ENCODE measurements around the gene HOMER2.

DNA sequence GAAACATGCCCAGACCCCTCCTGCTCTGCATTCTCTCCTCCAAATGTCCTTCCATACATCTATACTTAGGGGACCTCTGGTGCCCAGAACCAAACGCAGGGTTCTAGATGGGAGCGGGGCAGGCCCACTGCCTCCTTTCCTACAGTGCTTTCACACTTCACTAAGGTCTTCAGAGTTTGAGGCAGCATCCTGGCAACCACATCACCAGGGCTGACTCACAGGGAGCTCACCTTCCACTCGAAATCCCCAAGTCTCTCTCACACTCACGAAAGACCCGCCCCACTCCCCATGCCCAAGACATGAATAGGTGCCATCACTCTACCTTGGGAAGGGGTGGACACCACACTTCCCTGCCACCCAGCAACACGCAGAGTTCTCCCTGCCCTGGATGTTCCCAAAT is 18.9 kb downstream of the HOMER2 start:
- TF ChIP-seq, protein P1, sequence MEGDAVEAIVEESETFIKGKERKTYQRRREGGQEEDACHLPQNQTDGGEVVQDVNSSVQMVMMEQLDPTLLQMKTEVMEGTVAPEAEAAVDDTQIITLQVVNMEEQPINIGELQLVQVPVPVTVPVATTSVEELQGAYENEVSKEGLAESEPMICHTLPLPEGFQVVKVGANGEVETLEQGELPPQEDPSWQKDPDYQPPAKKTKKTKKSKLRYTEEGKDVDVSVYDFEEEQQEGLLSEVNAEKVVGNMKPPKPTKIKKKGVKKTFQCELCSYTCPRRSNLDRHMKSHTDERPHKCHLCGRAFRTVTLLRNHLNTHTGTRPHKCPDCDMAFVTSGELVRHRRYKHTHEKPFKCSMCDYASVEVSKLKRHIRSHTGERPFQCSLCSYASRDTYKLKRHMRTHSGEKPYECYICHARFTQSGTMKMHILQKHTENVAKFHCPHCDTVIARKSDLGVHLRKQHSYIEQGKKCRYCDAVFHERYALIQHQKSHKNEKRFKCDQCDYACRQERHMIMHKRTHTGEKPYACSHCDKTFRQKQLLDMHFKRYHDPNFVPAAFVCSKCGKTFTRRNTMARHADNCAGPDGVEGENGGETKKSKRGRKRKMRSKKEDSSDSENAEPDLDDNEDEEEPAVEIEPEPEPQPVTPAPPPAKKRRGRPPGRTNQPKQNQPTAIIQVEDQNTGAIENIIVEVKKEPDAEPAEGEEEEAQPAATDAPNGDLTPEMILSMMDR (IDR thresholded peaks at IDR 0.05; ENCODE audit: extremely low read depth in 1 of 2, insufficient read depth in 1 of 2, low read depth in 1 of 2, low read length in 2 of 2) = no peak
- no peak for TF ChIP-seq EZH2 (IDR thresholded peaks at IDR 0.05; ENCODE audit: borderline replicate concordance, low read depth, low read length, severe bottlenecking)
- TF ChIP-seq MYC (IDR thresholded peaks at IDR 0.05; ENCODE audit: low read depth, low read length) = no peak
- TF ChIP-seq POLR2A (IDR thresholded peaks at IDR 0.05; ENCODE audit: low read depth, low read length) = no peak
- no peak for TF ChIP-seq POLR2AphosphoS5 (IDR thresholded peaks at IDR 0.05; ENCODE audit: insufficient read depth, low read depth, low read length)
- TF ChIP-seq, protein P2, sequence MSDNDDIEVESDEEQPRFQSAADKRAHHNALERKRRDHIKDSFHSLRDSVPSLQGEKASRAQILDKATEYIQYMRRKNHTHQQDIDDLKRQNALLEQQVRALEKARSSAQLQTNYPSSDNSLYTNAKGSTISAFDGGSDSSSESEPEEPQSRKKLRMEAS (IDR thresholded peaks at IDR 0.05; ENCODE audit: insufficient read depth, insufficient read length) = no peak
- TF ChIP-seq FOS (IDR thresholded peaks at IDR 0.05; ENCODE audit: borderline replicate concordance, insufficient read depth, low read length) = no peak
- no peak for TF ChIP-seq JUN (IDR thresholded peaks at IDR 0.05; ENCODE audit: borderline replicate concordance, insufficient read depth, insufficient read length, low read depth)

Measured in endothelial cell of umbilical vein (primary cell).